ENCODE results near the gene GRAP2.
"Not testable (repeated sequence)": the region's sequence is repeated elsewhere in the genome, so short reads cannot be mapped to it uniquely, and the experiment has no call there.

- TF ChIP-seq CTCF (IDR thresholded peaks at IDR 0.05; ENCODE audit: extremely low read depth in 1 of 2, insufficient read depth in 1 of 2, low read depth in 1 of 2, low read length in 2 of 2); POLR2A (IDR thresholded peaks at IDR 0.05; ENCODE audit: low read depth, low read length); JUN (IDR thresholded peaks at IDR 0.05; ENCODE audit: borderline replicate concordance, insufficient read depth, insufficient read length, low read depth); POLR2AphosphoS5 (IDR thresholded peaks at IDR 0.05; ENCODE audit: insufficient read depth, low read depth, low read length); EZH2 (IDR thresholded peaks at IDR 0.05; ENCODE audit: borderline replicate concordance, low read depth, low read length, severe bottlenecking); MYC (IDR thresholded peaks at IDR 0.05; ENCODE audit: low read depth, low read length); FOS (IDR thresholded peaks at IDR 0.05; ENCODE audit: borderline replicate concordance, insufficient read depth, low read length); GATA2 (IDR thresholded peaks at IDR 0.05; ENCODE audit: insufficient read depth, insufficient read length, low read depth, low read length): not testable (repeated sequence)
- TF ChIP-seq, protein P1, sequence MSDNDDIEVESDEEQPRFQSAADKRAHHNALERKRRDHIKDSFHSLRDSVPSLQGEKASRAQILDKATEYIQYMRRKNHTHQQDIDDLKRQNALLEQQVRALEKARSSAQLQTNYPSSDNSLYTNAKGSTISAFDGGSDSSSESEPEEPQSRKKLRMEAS (IDR thresholded peaks at IDR 0.05; ENCODE audit: insufficient read depth, insufficient read length): not testable (repeated sequence)
Measured at GRCh38 chr22:39951603-39952293, 50.9 kb downstream of the GRAP2 start.

Measured in endothelial cell of umbilical vein (primary cell).